ENCODE results near the gene PDE3B. TPM values are rescaled to one million over a fixed set of nuclear protein-coding genes. Genes with fewer than 3 reads are reported as not detected.

The PDE3B gene
- polyA plus RNA-seq, 1 donor (not counting 4 experiments of a cell fraction or from before 2014, with no cell fraction given), result 0.01 TPM

- H3K27ac ChIP-seq (ENCODE audit: control insufficient read depth, insufficient read depth, low read length), result no peak overlapping the region
- H3K9me3 ChIP-seq (ENCODE audit: control insufficient read depth, low read depth, low read length), result no peaks in the 10 kb centered on the region
- no peaks in the 10 kb centered on the region for H3K36me3 ChIP-seq (ENCODE audit: control insufficient read depth in 2 of 2, extremely low read depth in 1 of 2, insufficient read depth in 2 of 2, low read length in 2 of 2)
- no peak overlapping the region for H3K4me3 ChIP-seq (ENCODE audit: control insufficient read depth in 2 of 3, extremely low read depth in 1 of 3, insufficient read depth in 2 of 3, low read depth in 1 of 3, low read length in 3 of 3)
- H3K4me1 ChIP-seq (ENCODE audit: control insufficient read depth, extremely low read depth, insufficient read depth, low read length), result peaks cover 4% of the 10 kb centered on the region
- no peak overlapping the region for H3K9ac ChIP-seq (ENCODE audit: control insufficient read depth, extremely low read depth, insufficient read depth, low read length)
- TF ChIP-seq EZH2 (IDR thresholded peaks at IDR 0.05; ENCODE audit: low read length) (no peak), CTCF (optimal IDR thresholded peaks at IDR 0.05 in 1 of 3, IDR thresholded peaks at IDR 0.05 in 1 of 3, conservative IDR thresholded peaks at IDR 0.05 in 1 of 3; ENCODE audit: extremely low read depth in 1 of 3, insufficient read depth in 2 of 3, low read length in 3 of 3) (no peak)
- dilution Hi-C loops (cut with MboI; ENCODE audit: extremely low pct_ligation_motif_present, low sequenced_read_pairs), result no loop called here
- no peak for DNase-seq (ENCODE audit: low read depth, low spot score)
- no peak for FAIRE-seq
- H2AFZ ChIP-seq (ENCODE audit: control insufficient read depth, low read length), result no peak overlapping the region
- H3K9me1 ChIP-seq (ENCODE audit: control insufficient read depth, extremely low read depth, insufficient read depth, low read length), result no peaks in the 10 kb centered on the region
- H3K79me2 ChIP-seq (ENCODE audit: control insufficient read depth, insufficient read depth, low read length), result no peaks in the 10 kb centered on the region
- no peaks in the 10 kb centered on the region for H3K27me3 ChIP-seq (ENCODE audit: control insufficient read depth, extremely low read depth, insufficient read depth, low read length)
- H4K20me1 ChIP-seq (ENCODE audit: control insufficient read depth, extremely low read depth, insufficient read depth, low read length), result no peaks in the 10 kb centered on the region
- H3K4me2 ChIP-seq (ENCODE audit: control insufficient read depth, extremely low read depth, insufficient read depth, low read depth, low read length), result no peak overlapping the region
Observed at GRCh38 chr11:14677146-14677545, 33.5 kb downstream of the PDE3B start.

- H3K36me3 ChIP-seq (ENCODE audit: control insufficient read depth in 2 of 2, extremely low read depth in 1 of 2, insufficient read depth in 2 of 2, low read length in 2 of 2), result no peaks in the 10 kb centered on the region
- no peaks in the 10 kb centered on the region for H3K4me1 ChIP-seq (ENCODE audit: control insufficient read depth, extremely low read depth, insufficient read depth, low read length)
- no peak for TF ChIP-seq CTCF (optimal IDR thresholded peaks at IDR 0.05 in 1 of 3, IDR thresholded peaks at IDR 0.05 in 1 of 3, conservative IDR thresholded peaks at IDR 0.05 in 1 of 3; ENCODE audit: extremely low read depth in 1 of 3, insufficient read depth in 2 of 3, low read length in 3 of 3)
- no peak for TF ChIP-seq EZH2 (IDR thresholded peaks at IDR 0.05; ENCODE audit: low read length)
- no peak overlapping the region for H3K9ac ChIP-seq (ENCODE audit: control insufficient read depth, extremely low read depth, insufficient read depth, low read length)
- H4K20me1 ChIP-seq (ENCODE audit: control insufficient read depth, extremely low read depth, insufficient read depth, low read length), result no peaks in the 10 kb centered on the region
- no peaks in the 10 kb centered on the region for H3K27me3 ChIP-seq (ENCODE audit: control insufficient read depth, extremely low read depth, insufficient read depth, low read length)
- no peak overlapping the region for H3K27ac ChIP-seq (ENCODE audit: control insufficient read depth, insufficient read depth, low read length)
- H3K79me2 ChIP-seq (ENCODE audit: control insufficient read depth, insufficient read depth, low read length), result no peaks in the 10 kb centered on the region
- no peak overlapping the region for H2AFZ ChIP-seq (ENCODE audit: control insufficient read depth, low read length)
- no peaks in the 10 kb centered on the region for H3K9me3 ChIP-seq (ENCODE audit: control insufficient read depth, low read depth, low read length)
- H3K4me2 ChIP-seq (ENCODE audit: control insufficient read depth, extremely low read depth, insufficient read depth, low read depth, low read length), result no peak overlapping the region
- dilution Hi-C loops (cut with MboI; ENCODE audit: extremely low pct_ligation_motif_present, low sequenced_read_pairs), result no loop called here
- no peaks in the 10 kb centered on the region for H3K9me1 ChIP-seq (ENCODE audit: control insufficient read depth, extremely low read depth, insufficient read depth, low read length)
- DNase-seq (ENCODE audit: low read depth, low spot score) (no peak), FAIRE-seq (no peak)
- H3K4me3 ChIP-seq (ENCODE audit: control insufficient read depth in 2 of 3, extremely low read depth in 1 of 3, insufficient read depth in 2 of 3, low read depth in 1 of 3, low read length in 3 of 3), result no peak overlapping the region
Observed at GRCh38 chr11:14678350-14678749, 34.7 kb downstream of the PDE3B start.

All from keratinocyte (primary cell).